CD14-positive monocyte (primary cell): Measurements from ENCODE around the gene IFNK. TPM values are rescaled to one million over a fixed set of nuclear protein-coding genes. Genes with fewer than 3 reads are reported as not detected.

Experiments used
- DNase-seq, 3 donors: peaks; one replicate each; pipeline ENCODE4 v3.0.0-alpha.2; 2011 to 2022
- H2AFZ ChIP-seq: 2 replicates; pipeline ENCODE4 v1.6.0; 2012; ENCODE audit warnings: mild to moderate bottlenecking, low read depth, low read length, inconsistent platforms; ENCODE audit not compliant: insufficient read depth, poor library complexity, severe bottlenecking
- H3K27ac ChIP-seq, 2 donors: 1 replicate in 1 of 2; 2 replicates in 1 of 2; pipeline ENCODE4 v1.5.1; 2012 to 2013; ENCODE audit warnings: low read length in 2 of 2, control low read depth in 1 of 2, inconsistent platforms in 1 of 2, low read depth in 1 of 2, mild to moderate bottlenecking in 1 of 2
- H3K27me3 ChIP-seq, 2 donors: one replicate each; pipeline versions ENCODE4 v1.6.0 to v1.6.1; 2011 to 2013; ENCODE audit warnings: low read length in 2 of 2; ENCODE audit not compliant: control insufficient read depth in 2 of 2, insufficient read depth in 2 of 2
- H3K36me3 ChIP-seq, 2 donors: replicated peaks in 1 of 2; 1 replicate in 1 of 2; 2 replicates in 1 of 2; pipeline versions ENCODE4 v1.5.1 to v1.6.1; 2012 to 2013; ENCODE audit warnings: low read length in 2 of 2, control low read depth in 1 of 2, inconsistent platforms in 1 of 2, mild to moderate bottlenecking in 1 of 2; ENCODE audit not compliant: insufficient read depth in 2 of 2, control insufficient read depth in 1 of 2
- H3K4me1 ChIP-seq, 2 donors: 1 replicate in 1 of 2; 2 replicates in 1 of 2; pipeline versions ENCODE4 v1.5.1 to v1.6.1; 2012 to 2013; ENCODE audit warnings: low read length in 2 of 2, control low read depth in 1 of 2, inconsistent platforms in 1 of 2, mild to moderate bottlenecking in 1 of 2, moderate library complexity in 1 of 2; ENCODE audit not compliant: insufficient read depth in 2 of 2, control insufficient read depth in 1 of 2
- H3K4me2 ChIP-seq: replicated peaks from 2 replicates; pipeline ENCODE3; 2012; ENCODE audit warnings: low read length, moderate library complexity, mild to moderate bottlenecking; ENCODE audit not compliant: poor library complexity, severe bottlenecking; ENCODE audit errors: extremely low read depth
- H3K4me3 ChIP-seq, 3 experiments: fragments of 200-600 bp in 1 of 3; sonication (generic) in 1 of 3; replicated peaks in 1 of 3; 1 replicate in 2 of 3; 2 replicates in 1 of 3; pipeline ENCODE4 v1.5.1; 2011 to 2013; ENCODE audit warnings: low read length in 3 of 3, mild to moderate bottlenecking in 3 of 3, control low read depth in 2 of 3, low read depth in 2 of 3, inconsistent platforms in 1 of 3, moderate library complexity in 1 of 3
- H3K79me2 ChIP-seq: 2 replicates; pipeline ENCODE4 v1.6.0; 2012; ENCODE audit warnings: mild to moderate bottlenecking, control low read depth, inconsistent platforms, low read length, moderate library complexity; ENCODE audit not compliant: insufficient read depth
- H3K9ac ChIP-seq: 2 replicates; pipeline ENCODE4 v1.6.0; 2017; ENCODE audit warnings: low read length, mild to moderate bottlenecking; ENCODE audit not compliant: insufficient read depth, poor library complexity, severe bottlenecking
- H3K9me3 ChIP-seq, 2 donors: replicated peaks in 1 of 2; 1 replicate in 1 of 2; 2 replicates in 1 of 2; pipeline versions ENCODE4 v1.5.1 to v1.6.1; 2012 to 2013; ENCODE audit warnings: low read length in 2 of 2, control low read depth in 1 of 2; ENCODE audit not compliant: control insufficient read depth in 1 of 2, insufficient read depth in 1 of 2
- H4K20me1 ChIP-seq: 2 replicates; pipeline ENCODE4 v1.6.0; 2012; ENCODE audit warnings: mild to moderate bottlenecking, low read length, control low read depth, moderate library complexity; ENCODE audit not compliant: insufficient read depth
- H3K27ac Mint-ChIP-seq, 7 donors: one replicate each; pipeline ENCODE4 v1.8.0; 2020; ENCODE audit warnings: mild to moderate bottlenecking in 7 of 7, mixed read lengths in 7 of 7, moderate library complexity in 6 of 7, inconsistent platforms in 2 of 7
- H3K27me3 Mint-ChIP-seq, 3 donors: one replicate each; pipeline ENCODE4 v1.8.0; 2021 to 2022; ENCODE audit warnings: low read depth in 3 of 3, mild to moderate bottlenecking in 3 of 3, mixed read lengths in 3 of 3, moderate library complexity in 3 of 3, inconsistent platforms in 1 of 3
- H3K36me3 Mint-ChIP-seq, 2 donors: one replicate each; pipeline ENCODE4 v1.8.0; 2020; ENCODE audit warnings: mixed read lengths in 2 of 2, inconsistent platforms in 1 of 2, mild to moderate bottlenecking in 1 of 2
- H3K4me1 Mint-ChIP-seq: one replicate; pipeline ENCODE4 v1.8.0; 2020; ENCODE audit warnings: mild to moderate bottlenecking, mixed read lengths
- H3K4me3 Mint-ChIP-seq, 2 donors: one replicate each; pipeline ENCODE4 v1.8.0; 2020; ENCODE audit warnings: mild to moderate bottlenecking in 2 of 2, mixed read lengths in 2 of 2, moderate library complexity in 1 of 2
- H3K9me3 Mint-ChIP-seq, 7 donors: one replicate each; pipeline ENCODE4 v1.8.0; 2020 to 2022; ENCODE audit warnings: mixed read lengths in 7 of 7, mild to moderate bottlenecking in 6 of 7, moderate library complexity in 6 of 7, inconsistent platforms in 2 of 7
- CTCF ChIP-seq: fragments of 200-600 bp; IDR thresholded peaks from one replicate; pipeline ENCODE4 v1.8.0; 2022; ENCODE audit warnings: antibody characterized with exemption, mild to moderate bottlenecking
- WGBS: methylation state at CpG from one replicate; pipeline ENCODE4 v1.1.5; 2013; ENCODE audit warnings: missing lambda C conversion rate; ENCODE audit not compliant: insufficient coverage; 5-methylcytosine and 5-hydroxymethylcytosine counted together
- intact Hi-C, 2 donors: fragments of 100-400 bp; cut with micrococcal nuclease; formaldehyde crosslinking; loops; one replicate each; pipeline versions ENCODE4 v1.15.0 to v1.15.1; 2023
- polyA plus RNA-seq, 3 donors: library from polyadenylated mRNA; depleted of rRNA in 1 of 3; unstranded in 2 of 3; stranded (reverse) in 1 of 3; fragments of 300-500 nt in 2 of 3; fragments of >200 nt in 1 of 3; fragmentation: Illumina TruSeq in 2 of 3; gene quantifications; 1 replicate in 2 of 3; 2 replicates in 1 of 3; pipeline ENCODE4 v1.2.3, GENCODE V29; 2012 to 2021

The IFNK gene
- polyA plus RNA-seq, 3 donors: not detected

- H3K36me3 Mint-ChIP-seq: peaks cover 22 to 24% of the 10 kb centered on the region in 2 donors
- intact Hi-C loops: loop anchor here (1.0 to 10.0 kb wide), 6 partner anchors 8 to 132 kb away; partner anchors contain the start of gene MOB3B (in 1 of the 2)
- peaks cover 53% of the 10 kb centered on the region for H3K4me1 Mint-ChIP-seq
- peaks cover under 1 to 10% (median 3%) of the 10 kb centered on the region in 7 donors for H3K9me3 Mint-ChIP-seq
- Histone ChIP-seq H3K27ac (peak overlapping the region; percentile 99 to 100), H3K9me3 (peaks cover 0 to 8% of the 10 kb centered on the region in 2 donors), H4K20me1 (no peaks in the 10 kb centered on the region), H3K4me2 (peak overlapping the region; percentile 80), H2AFZ (no peak overlapping the region), H3K36me3 (peaks cover 2 to 10% of the 10 kb centered on the region in 2 donors), H3K9ac (peak overlapping the region; percentile 100), H3K4me3 (peak overlapping the region; percentile 78 to 95 (median 88)), H3K4me1 (peaks cover 47 to 58% of the 10 kb centered on the region in 2 donors), H3K27me3 (no peaks in the 10 kb centered on the region), H3K79me2 (peaks cover 55% of the 10 kb centered on the region)
- WGBS: 3% methylated on average over 5 of the region's 6 CpGs
- H3K27me3 Mint-ChIP-seq: peaks cover 0 to 4% (median 1%) of the 10 kb centered on the region in 3 donors
- peak; percentile 97 to 99 (median 98) for DNase-seq
- TF ChIP-seq CTCF: no peak
- peak overlapping the region; percentile 88 to 89 for H3K4me3 Mint-ChIP-seq
- peak overlapping the region; percentile 98 to 100 (median 100) for H3K27ac Mint-ChIP-seq
Measured at GRCh38 chr9:27572566-27572917, 48.5 kb downstream of the IFNK start.

GRCh38 chr9:27572918-27573633, 49.0 kb downstream of the IFNK start, which contains the start of gene C9orf72:
TSS of gene C9orf72 (minus strand) at chr9:27573481. CDS start at chr9:27567120, 6,361 bp downstream.
- Histone ChIP-seq H3K4me3 (peak within 1 kb of the TSS; percentile 78 to 95 (median 88)), H3K79me2 (peaks cover 50% of the 10 kb centered on the region), H3K4me1 (peaks cover 41 to 53% of the 10 kb centered on the region in 2 donors), H3K27ac (peak within 1 kb of the TSS; percentile 99 to 100), H3K9me3 (peaks cover 1 to 8% of the 10 kb centered on the region in 2 donors), H4K20me1 (no peaks in the 10 kb centered on the region), H3K9ac (peak within 1 kb of the TSS; percentile 100), H2AFZ (no peak within 1 kb of the TSS), H3K36me3 (peaks cover 2 to 7% of the 10 kb centered on the region in 2 donors), H3K27me3 (no peaks in the 10 kb centered on the region), H3K4me2 (peak within 1 kb of the TSS; percentile 80)
- WGBS: under 1% methylated on average over 51 of the region's 72 CpGs
- peaks cover 19 to 20% of the 10 kb centered on the region in 2 donors for H3K36me3 Mint-ChIP-seq
- peak within 1 kb of the TSS; percentile 99 to 100 (median 100) for H3K27ac Mint-ChIP-seq
- peak within 1 kb of the TSS; percentile 92 to 95 for H3K4me3 Mint-ChIP-seq
- no peak for TF ChIP-seq CTCF
- H3K9me3 Mint-ChIP-seq: peaks cover 4 to 12% (median 5%) of the 10 kb centered on the region in 7 donors
- DNase-seq: peak; percentile 76 to 86 (median 85)
- H3K27me3 Mint-ChIP-seq: peaks cover 0 to 4% (median 1%) of the 10 kb centered on the region in 3 donors
- peaks cover 47% of the 10 kb centered on the region for H3K4me1 Mint-ChIP-seq
- intact Hi-C loops: loop anchor here (1.0 to 10.0 kb wide), 6 partner anchors 9 to 132 kb away; partner anchors contain the start of gene MOB3B (in 1 of the 2)
